Fibroblast of lung (primary cell): ENCODE results near the gene MDFI. TPM values are rescaled to one million over a fixed set of nuclear protein-coding genes. Genes with fewer than 3 reads are reported as not detected.

Experiments
- DNase-seq, 2 donors: peaks; one replicate each; pipeline versions ENCODE4 v3.0.0 to v3.0.0-alpha.2; 2010; ENCODE audit warnings: low read depth in 2 of 2
- H2AFZ ChIP-seq: 2 replicates; pipeline ENCODE4 v1.5.1; 2012; ENCODE audit warnings: low read length, control low read depth, inconsistent platforms
- H3K27ac ChIP-seq: 2 replicates; pipeline ENCODE4 v1.5.1; 2011; ENCODE audit warnings: low read length, control low read depth; ENCODE audit not compliant: insufficient read depth
- H3K27me3 ChIP-seq: 2 replicates; pipeline ENCODE4 v1.5.1; 2011; ENCODE audit warnings: mild to moderate bottlenecking, low read length; ENCODE audit not compliant: control insufficient read depth, insufficient read depth
- H3K36me3 ChIP-seq: 2 replicates; pipeline ENCODE4 v1.5.1; 2011; ENCODE audit warnings: low read length; ENCODE audit not compliant: control insufficient read depth, insufficient read depth
- H3K4me1 ChIP-seq: 2 replicates; pipeline ENCODE4 v1.5.1; 2011; ENCODE audit warnings: low read length; ENCODE audit not compliant: control insufficient read depth, insufficient read depth; ENCODE audit errors: extremely low read depth
- H3K4me2 ChIP-seq: 2 replicates; pipeline ENCODE4 v1.5.1; 2011; ENCODE audit warnings: low read length, control low read depth; ENCODE audit not compliant: insufficient read depth; ENCODE audit errors: extremely low read depth
- H3K4me3 ChIP-seq, 4 experiments: fragments of 200-600 bp in 1 of 4; sonication (generic) in 1 of 4; replicated peaks in 1 of 4; 2 replicates each; pipeline ENCODE4 v1.5.1; 2011 to 2016; ENCODE audit warnings: low read length in 4 of 4, low read depth in 3 of 4, mild to moderate bottlenecking in 3 of 4, control low read depth in 2 of 4, inconsistent platforms in 1 of 4, mixed read lengths in 1 of 4; ENCODE audit not compliant: insufficient read depth in 1 of 4; ENCODE audit errors: control extremely low read depth in 1 of 4
- H3K79me2 ChIP-seq: 2 replicates; pipeline ENCODE4 v1.5.1; 2012; ENCODE audit warnings: mild to moderate bottlenecking, low read length, inconsistent platforms; ENCODE audit not compliant: control insufficient read depth, insufficient read depth
- H3K9ac ChIP-seq: 2 replicates; pipeline ENCODE4 v1.5.1; 2011; ENCODE audit warnings: mild to moderate bottlenecking, low read length, control low read depth; ENCODE audit not compliant: insufficient read depth
- H3K9me3 ChIP-seq: 2 replicates; pipeline ENCODE4 v1.5.1; 2012; ENCODE audit warnings: low read depth, low read length; ENCODE audit not compliant: control insufficient read depth, insufficient read depth
- H4K20me1 ChIP-seq: 2 replicates; pipeline ENCODE4 v1.5.1; 2011; ENCODE audit warnings: low read length; ENCODE audit not compliant: control insufficient read depth, insufficient read depth; ENCODE audit errors: extremely low read depth
- CTCF ChIP-seq, 2 donors: IDR thresholded peaks in 1 of 2; conservative IDR thresholded peaks in 1 of 2; 1 replicate in 1 of 2; 2 replicates in 1 of 2; pipeline ENCODE4 v1.5.1; 2011 to 2012; ENCODE audit warnings: low read length in 2 of 2, control low read depth in 1 of 2, inconsistent platforms in 1 of 2, low read depth in 1 of 2, mild to moderate bottlenecking in 1 of 2
- EZH2 ChIP-seq: IDR thresholded peaks from 2 replicates; pipeline ENCODE4 v1.5.1; 2012; ENCODE audit warnings: low read length, control low read depth, mild to moderate bottlenecking; ENCODE audit errors: missing control alignments
- polyA plus RNA-seq, 2 donors: library from polyadenylated mRNA; depleted of rRNA in 1 of 2; stranded (reverse) in 1 of 2; unstranded in 1 of 2; fragments of >200 nt; gene quantifications; 2 replicates each; pipeline ENCODE4 v1.2.1, GENCODE V29; 2011 to 2012; ENCODE audit warnings: missing spikeins in 1 of 2
- total RNA-seq: library from RNA; depleted of rRNA; stranded (reverse); fragments of >200 nt; gene quantifications from 2 replicates; pipeline ENCODE4 v1.2.1, GENCODE V29; 2014

The MDFI gene
- total and polyA plus RNA-seq, 2 donors (not counting 1 experiment from before 2014, with no cell fraction given) = 0.17 TPM; not detected in 1

- Histone ChIP-seq H4K20me1 (no peaks in the 10 kb centered on the region), H3K4me1 (no peaks in the 10 kb centered on the region), H3K36me3 (no peaks in the 10 kb centered on the region), H3K9me3 (no peaks in the 10 kb centered on the region), H3K4me2 (no peak overlapping the region), H3K27me3 (no peaks in the 10 kb centered on the region), H3K27ac (no peak overlapping the region), H3K79me2 (no peaks in the 10 kb centered on the region), H3K4me3 (no peak overlapping the region), H3K9ac (no peak overlapping the region), H2AFZ (no peak overlapping the region)
- TF ChIP-seq EZH2 (no peak), CTCF (conservative IDR thresholded peaks at IDR 0.05 in 1 of 2, IDR thresholded peaks at IDR 0.05 in 1 of 2; ENCODE audit: low read depth in 1 of 2, low read length in 2 of 2) (no peak)
- DNase-seq = no peak
These were observed 34.3 kb upstream of the MDFI start for GRCh38 chr6:41604006-41604405.

- no peak overlapping the region for H2AFZ ChIP-seq
- H3K4me2 ChIP-seq = no peak overlapping the region
- no peaks in the 10 kb centered on the region for H3K36me3 ChIP-seq
- DNase-seq = no peak
- no peak overlapping the region for H3K9ac ChIP-seq
- no peaks in the 10 kb centered on the region for H3K9me3 ChIP-seq
- TF ChIP-seq CTCF (conservative IDR thresholded peaks at IDR 0.05 in 1 of 2, IDR thresholded peaks at IDR 0.05 in 1 of 2; ENCODE audit: low read depth in 1 of 2, low read length in 2 of 2) (no peak), EZH2 (no peak)
- no peaks in the 10 kb centered on the region for H4K20me1 ChIP-seq
- no peaks in the 10 kb centered on the region for H3K27me3 ChIP-seq
- H3K4me3 ChIP-seq = no peak overlapping the region
- no peaks in the 10 kb centered on the region for H3K4me1 ChIP-seq
- no peak overlapping the region for H3K27ac ChIP-seq
- no peaks in the 10 kb centered on the region for H3K79me2 ChIP-seq
These were observed 32.6 kb upstream of the MDFI start for GRCh38 chr6:41605649-41606048.

- Histone ChIP-seq H3K79me2 (no peaks in the 10 kb centered on the region), H3K36me3 (no peaks in the 10 kb centered on the region)
- no peak for DNase-seq
These were observed 31.2 kb upstream of the MDFI start for GRCh38 chr6:41607036-41607435.

More at GRCh38 chr6:41607036-41607435, 31.2 kb upstream of the MDFI start:
- Histone ChIP-seq H3K4me2 (no peak overlapping the region), H3K9ac (no peak overlapping the region), H2AFZ (no peak overlapping the region), H3K27ac (no peak overlapping the region), H3K27me3 (no peaks in the 10 kb centered on the region), H3K9me3 (no peaks in the 10 kb centered on the region), H4K20me1 (no peaks in the 10 kb centered on the region), H3K4me3 (no peak overlapping the region), H3K4me1 (no peaks in the 10 kb centered on the region)
- TF ChIP-seq EZH2 (no peak), CTCF (conservative IDR thresholded peaks at IDR 0.05 in 1 of 2, IDR thresholded peaks at IDR 0.05 in 1 of 2; ENCODE audit: low read depth in 1 of 2, low read length in 2 of 2) (no peak)
